SK-N-SH (cell line): ENCODE measurements around the gene PLXNA4. TPM values are rescaled to one million over a fixed set of nuclear protein-coding genes. Genes with fewer than 3 reads are reported as not detected.

Experiments
- CTCF ChIA-PET: fragments of 300-600, 350-600 bp; formaldehyde crosslinking; extraction: SDS; loops from one replicate; lab custom pipeline; 2021; lab: Yijun Ruan, JAX
- POLR2A ChIA-PET: fragments of 350-600 bp; sonication (Branson Sonifier 250); formaldehyde crosslinking; extraction: SDS; loops from one replicate; lab custom pipeline; 2020; ENCODE audit warnings: antibody characterized with exemption, inconsistent platforms; lab: Yijun Ruan, JAX
- DNase-seq: peaks from one replicate; pipeline ENCODE4 v3.0.0; 2012
- H2AFZ ChIP-seq: fragments of 200-600 bp; sonication (generic); 2 replicates; pipeline ENCODE4 v1.8.1; 2016; ENCODE audit warnings: antibody characterized with exemption, mild to moderate bottlenecking, low read depth
- H3F3A ChIP-seq: fragments of 200-600 bp; sonication (generic); replicated peaks from 2 replicates; pipeline ENCODE3; 2016; ENCODE audit warnings: antibody characterized with exemption, mild to moderate bottlenecking; ENCODE audit not compliant: insufficient read depth
- H3K27ac ChIP-seq, 2 experiments: fragments of 200-500 bp in 1 of 2; fragments of 200-600 bp in 1 of 2; sonication (Bioruptor generic) in 1 of 2; sonication (generic), shearing (Covaris generic) in 1 of 2; 2 replicates each; pipeline versions ENCODE4 v1.5.1 to v1.6.1; 2014 to 2016; ENCODE audit warnings: low read depth in 2 of 2, inconsistent platforms in 1 of 2, low read length in 1 of 2, mild to moderate bottlenecking in 1 of 2, mixed read lengths in 1 of 2
- H3K27me3 ChIP-seq: fragments of 200-600 bp; sonication (generic), shearing (Covaris generic); 2 replicates; pipeline ENCODE4 v1.6.1; 2016; ENCODE audit warnings: mixed run types; ENCODE audit not compliant: insufficient read depth
- H3K36me3 ChIP-seq, 2 experiments: fragments of 200-500 bp in 1 of 2; fragments of 200-600 bp in 1 of 2; sonication (Bioruptor generic) in 1 of 2; sonication (generic) in 1 of 2; replicated peaks in 1 of 2; 2 replicates each; pipeline versions ENCODE3 to v1.5.1; 2014 to 2016; ENCODE audit warnings: low read length in 1 of 2, mild to moderate bottlenecking in 1 of 2; ENCODE audit not compliant: insufficient read depth in 2 of 2, control insufficient read depth in 1 of 2
- H3K4me1 ChIP-seq, 2 experiments: fragments of 200-500 bp in 1 of 2; fragments of 200-600 bp in 1 of 2; sonication (Bioruptor generic) in 1 of 2; sonication (generic), shearing (Covaris generic) in 1 of 2; 2 replicates each; pipeline versions ENCODE4 v1.5.1 to v1.6.1; 2014 to 2016; ENCODE audit warnings: low read depth in 1 of 2, low read length in 1 of 2, mixed run types in 1 of 2; ENCODE audit not compliant: insufficient read depth in 2 of 2, control insufficient read depth in 1 of 2
- H3K4me2 ChIP-seq: fragments of 200-600 bp; sonication (generic), shearing (Covaris generic); 2 replicates; pipeline ENCODE4 v1.6.1; 2017; ENCODE audit warnings: mixed run types
- H3K4me3 ChIP-seq, 2 experiments: fragments of 200-500 bp in 1 of 2; fragments of 200-600 bp in 1 of 2; sonication (Bioruptor generic) in 1 of 2; sonication (generic), shearing (Covaris generic) in 1 of 2; 2 replicates each; pipeline versions ENCODE4 v1.5.1 to v1.8.1; 2014 to 2016; ENCODE audit warnings: low read depth in 2 of 2, inconsistent platforms in 1 of 2, low read length in 1 of 2, mild to moderate bottlenecking in 1 of 2, mixed read lengths in 1 of 2, moderate library complexity in 1 of 2
- H3K79me2 ChIP-seq: fragments of 200-600 bp; sonication (generic); 2 replicates; pipeline ENCODE4 v1.8.1; 2017; ENCODE audit warnings: mild to moderate bottlenecking; ENCODE audit not compliant: insufficient read depth
- H3K9ac ChIP-seq: fragments of 200-600 bp; sonication (generic); 2 replicates; pipeline ENCODE4 v1.6.1; 2017; ENCODE audit warnings: mixed run types
- H3K9me2 ChIP-seq: fragments of 200-600 bp; sonication (generic); 2 replicates; pipeline ENCODE4 v1.6.1; 2017; ENCODE audit warnings: mixed run types
- H3K9me3 ChIP-seq: fragments of 200-600 bp; sonication (generic); 2 replicates; pipeline ENCODE4 v1.6.1; 2017; ENCODE audit warnings: mixed run types, mild to moderate bottlenecking, moderate library complexity
- H4K20me1 ChIP-seq: fragments of 200-600 bp; sonication (generic); 2 replicates; pipeline ENCODE4 v1.6.1; 2017; ENCODE audit warnings: mild to moderate bottlenecking, mixed run types; ENCODE audit not compliant: insufficient read depth
- CHD2 ChIP-seq: fragments of 150-350 bp; IDR thresholded peaks from 2 replicates; pipeline ENCODE4 v1.6.1; 2018; ENCODE audit warnings: low read length; ENCODE audit not compliant: partially characterized antibody
- EZH2phosphoT487 ChIP-seq: fragments of 200-600 bp; sonication (generic); IDR thresholded peaks from 2 replicates; pipeline ENCODE4 v1.6.1; 2017; ENCODE audit warnings: low read depth, mixed run types, mild to moderate bottlenecking, antibody characterized with exemption, moderate library complexity, borderline replicate concordance
- FOXM1 ChIP-seq: IDR thresholded peaks from 2 replicates; pipeline ENCODE4 v1.4.0; 2012; ENCODE audit warnings: low read depth, mild to moderate bottlenecking
- NRF1 ChIP-seq: IDR thresholded peaks from 2 replicates; pipeline ENCODE4 v1.6.1; 2012; ENCODE audit warnings: low read depth, mild to moderate bottlenecking, low read length
- POLR2AphosphoS5 ChIP-seq: IDR thresholded peaks from 2 replicates; pipeline ENCODE4 v1.6.1; 2012; ENCODE audit warnings: low read depth, low read length
- RAD21 ChIP-seq: IDR thresholded peaks from 2 replicates; pipeline ENCODE4 v1.6.1; 2012; ENCODE audit warnings: mild to moderate bottlenecking, low read length
- RCOR1 ChIP-seq: fragments of 150-350 bp; IDR thresholded peaks from 2 replicates; pipeline ENCODE4 v1.6.1; 2017; ENCODE audit warnings: antibody characterized with exemption, low read length
- RXRA ChIP-seq: IDR thresholded peaks from 2 replicates; pipeline ENCODE4 v1.4.0; 2012; ENCODE audit warnings: low read depth, mild to moderate bottlenecking, borderline replicate concordance
- SMC3 ChIP-seq: IDR thresholded peaks from 2 replicates; pipeline ENCODE4 v1.6.1; 2012; ENCODE audit warnings: low read depth, low read length, improper control_type of control experiment
- TAF1 ChIP-seq: IDR thresholded peaks from 2 replicates; pipeline ENCODE4 v1.6.1; 2012; ENCODE audit warnings: low read depth, mild to moderate bottlenecking, low read length, moderate library complexity, borderline replicate concordance
- TCF12 ChIP-seq: IDR thresholded peaks from 2 replicates; pipeline ENCODE4 v1.4.0; 2012
- YY1 ChIP-seq: IDR thresholded peaks from 2 replicates; pipeline ENCODE4 v1.4.0; 2012; ENCODE audit warnings: low read depth, mild to moderate bottlenecking
- WGBS: methylation state at CpG from one replicate; pipeline ENCODE4 v1.1.6; 2017; ENCODE audit warnings: low lambda C conversion rate; 5-methylcytosine and 5-hydroxymethylcytosine counted together
- polyA plus RNA-seq, 3 experiments: library from polyadenylated mRNA; depleted of rRNA; stranded (reverse); fragments of >200 nt; gene quantifications; 2 replicates each; pipeline ENCODE4 v1.2.3, GENCODE V29; 2012
- TF ChIP-seq, protein P1 (sequence below): IDR thresholded peaks from 2 replicates; pipeline ENCODE4 v1.4.0; 2012; ENCODE audit warnings: low read depth, borderline replicate concordance
- TF ChIP-seq, protein P2 (sequence below): IDR thresholded peaks from 2 replicates; pipeline ENCODE4 v1.4.0; 2012; ENCODE audit warnings: low read depth
- TF ChIP-seq, protein P3 (sequence below): IDR thresholded peaks from 2 replicates; pipeline ENCODE4 v1.6.1; 2012; ENCODE audit warnings: mild to moderate bottlenecking, low read depth, low read length, moderate library complexity
- TF ChIP-seq, protein P4 (sequence below): IDR thresholded peaks from 2 replicates; pipeline ENCODE4 v1.4.0; 2012; ENCODE audit warnings: low read depth, borderline replicate concordance
- TF ChIP-seq, protein P5 (sequence below): fragments of 150-350 bp; IDR thresholded peaks from 2 replicates; pipeline ENCODE4 v1.6.1; 2016; ENCODE audit warnings: mild to moderate bottlenecking, low read depth, low read length

Gene PLXNA4
- polyA plus RNA-seq, 1 of the 3 experiments (the other 2 are of a cell fraction): 2.4 TPM

DNA sequence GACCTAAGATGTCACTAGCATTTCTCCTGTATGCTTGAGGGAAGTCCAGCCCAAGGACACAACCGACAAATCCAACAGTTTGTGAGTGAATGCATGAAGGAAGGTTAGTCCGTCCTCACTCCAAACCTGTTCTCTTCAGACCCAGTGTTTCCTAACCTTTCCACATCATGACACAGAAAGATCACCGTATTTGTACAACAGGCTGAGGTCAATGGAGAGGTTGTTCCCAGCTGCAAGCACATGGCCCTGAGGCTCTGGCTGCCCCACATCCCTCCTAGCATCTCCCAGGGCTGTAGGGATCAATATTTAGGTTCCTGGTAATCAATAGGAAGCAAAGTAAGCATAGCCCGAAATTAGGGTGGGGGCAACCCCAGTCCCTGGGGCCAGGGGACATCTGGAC lies 227.9 kb downstream of the PLXNA4 start:
- H3K79me2 ChIP-seq: no peaks in the 10 kb centered on the region
- no peak overlapping the region for H3K4me3 ChIP-seq
- H3K9me2 ChIP-seq: no peaks in the 10 kb centered on the region
- H3K9me3 ChIP-seq: no peaks in the 10 kb centered on the region
- H3K4me2 ChIP-seq: no peak overlapping the region
- no peak overlapping the region for H3K27ac ChIP-seq
- no peak overlapping the region for H3K9ac ChIP-seq
- 62% methylated on average over 4 of the region's 4 CpGs for WGBS
- POLR2A ChIA-PET: no interaction called here
- 0 out of 2 replicates have a peak, but pooled peaks cover 9% of the 10 kb centered on the region for H3K27me3 ChIP-seq
- TF ChIP-seq RAD21 (no peak), TCF12 (no peak), CHD2 (no peak), TAF1 (no peak), EZH2phosphoT487 (no peak), SMC3 (no peak), POLR2AphosphoS5 (no peak), RXRA (no peak), RCOR1 (no peak), YY1 (no peak), FOXM1 (no peak), NRF1 (no peak)
- TF ChIP-seq, protein P1, sequence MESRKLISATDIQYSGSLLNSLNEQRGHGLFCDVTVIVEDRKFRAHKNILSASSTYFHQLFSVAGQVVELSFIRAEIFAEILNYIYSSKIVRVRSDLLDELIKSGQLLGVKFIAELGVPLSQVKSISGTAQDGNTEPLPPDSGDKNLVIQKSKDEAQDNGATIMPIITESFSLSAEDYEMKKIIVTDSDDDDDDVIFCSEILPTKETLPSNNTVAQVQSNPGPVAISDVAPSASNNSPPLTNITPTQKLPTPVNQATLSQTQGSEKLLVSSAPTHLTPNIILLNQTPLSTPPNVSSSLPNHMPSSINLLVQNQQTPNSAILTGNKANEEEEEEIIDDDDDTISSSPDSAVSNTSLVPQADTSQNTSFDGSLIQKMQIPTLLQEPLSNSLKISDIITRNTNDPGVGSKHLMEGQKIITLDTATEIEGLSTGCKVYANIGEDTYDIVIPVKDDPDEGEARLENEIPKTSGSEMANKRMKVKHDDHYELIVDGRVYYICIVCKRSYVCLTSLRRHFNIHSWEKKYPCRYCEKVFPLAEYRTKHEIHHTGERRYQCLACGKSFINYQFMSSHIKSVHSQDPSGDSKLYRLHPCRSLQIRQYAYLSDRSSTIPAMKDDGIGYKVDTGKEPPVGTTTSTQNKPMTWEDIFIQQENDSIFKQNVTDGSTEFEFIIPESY: no peak
- TF ChIP-seq, protein P2, sequence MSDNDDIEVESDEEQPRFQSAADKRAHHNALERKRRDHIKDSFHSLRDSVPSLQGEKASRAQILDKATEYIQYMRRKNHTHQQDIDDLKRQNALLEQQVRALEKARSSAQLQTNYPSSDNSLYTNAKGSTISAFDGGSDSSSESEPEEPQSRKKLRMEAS: no peak
- TF ChIP-seq, protein P3, sequence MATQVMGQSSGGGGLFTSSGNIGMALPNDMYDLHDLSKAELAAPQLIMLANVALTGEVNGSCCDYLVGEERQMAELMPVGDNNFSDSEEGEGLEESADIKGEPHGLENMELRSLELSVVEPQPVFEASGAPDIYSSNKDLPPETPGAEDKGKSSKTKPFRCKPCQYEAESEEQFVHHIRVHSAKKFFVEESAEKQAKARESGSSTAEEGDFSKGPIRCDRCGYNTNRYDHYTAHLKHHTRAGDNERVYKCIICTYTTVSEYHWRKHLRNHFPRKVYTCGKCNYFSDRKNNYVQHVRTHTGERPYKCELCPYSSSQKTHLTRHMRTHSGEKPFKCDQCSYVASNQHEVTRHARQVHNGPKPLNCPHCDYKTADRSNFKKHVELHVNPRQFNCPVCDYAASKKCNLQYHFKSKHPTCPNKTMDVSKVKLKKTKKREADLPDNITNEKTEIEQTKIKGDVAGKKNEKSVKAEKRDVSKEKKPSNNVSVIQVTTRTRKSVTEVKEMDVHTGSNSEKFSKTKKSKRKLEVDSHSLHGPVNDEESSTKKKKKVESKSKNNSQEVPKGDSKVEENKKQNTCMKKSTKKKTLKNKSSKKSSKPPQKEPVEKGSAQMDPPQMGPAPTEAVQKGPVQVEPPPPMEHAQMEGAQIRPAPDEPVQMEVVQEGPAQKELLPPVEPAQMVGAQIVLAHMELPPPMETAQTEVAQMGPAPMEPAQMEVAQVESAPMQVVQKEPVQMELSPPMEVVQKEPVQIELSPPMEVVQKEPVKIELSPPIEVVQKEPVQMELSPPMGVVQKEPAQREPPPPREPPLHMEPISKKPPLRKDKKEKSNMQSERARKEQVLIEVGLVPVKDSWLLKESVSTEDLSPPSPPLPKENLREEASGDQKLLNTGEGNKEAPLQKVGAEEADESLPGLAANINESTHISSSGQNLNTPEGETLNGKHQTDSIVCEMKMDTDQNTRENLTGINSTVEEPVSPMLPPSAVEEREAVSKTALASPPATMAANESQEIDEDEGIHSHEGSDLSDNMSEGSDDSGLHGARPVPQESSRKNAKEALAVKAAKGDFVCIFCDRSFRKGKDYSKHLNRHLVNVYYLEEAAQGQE: no peak
- TF ChIP-seq, protein P4, sequence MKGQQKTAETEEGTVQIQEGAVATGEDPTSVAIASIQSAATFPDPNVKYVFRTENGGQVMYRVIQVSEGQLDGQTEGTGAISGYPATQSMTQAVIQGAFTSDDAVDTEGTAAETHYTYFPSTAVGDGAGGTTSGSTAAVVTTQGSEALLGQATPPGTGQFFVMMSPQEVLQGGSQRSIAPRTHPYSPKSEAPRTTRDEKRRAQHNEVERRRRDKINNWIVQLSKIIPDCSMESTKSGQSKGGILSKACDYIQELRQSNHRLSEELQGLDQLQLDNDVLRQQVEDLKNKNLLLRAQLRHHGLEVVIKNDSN: no peak
- TF ChIP-seq, protein P5, sequence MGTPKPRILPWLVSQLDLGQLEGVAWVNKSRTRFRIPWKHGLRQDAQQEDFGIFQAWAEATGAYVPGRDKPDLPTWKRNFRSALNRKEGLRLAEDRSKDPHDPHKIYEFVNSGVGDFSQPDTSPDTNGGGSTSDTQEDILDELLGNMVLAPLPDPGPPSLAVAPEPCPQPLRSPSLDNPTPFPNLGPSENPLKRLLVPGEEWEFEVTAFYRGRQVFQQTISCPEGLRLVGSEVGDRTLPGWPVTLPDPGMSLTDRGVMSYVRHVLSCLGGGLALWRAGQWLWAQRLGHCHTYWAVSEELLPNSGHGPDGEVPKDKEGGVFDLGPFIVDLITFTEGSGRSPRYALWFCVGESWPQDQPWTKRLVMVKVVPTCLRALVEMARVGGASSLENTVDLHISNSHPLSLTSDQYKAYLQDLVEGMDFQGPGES: no peak
- CTCF ChIA-PET: interaction anchor here (1.0 to 2.0 kb wide), 3 partner anchors 29 to 229 kb away, joined by 3 to 9 read pairs (median 6); no protein-coding TSS in a partner anchor
- H3K36me3 ChIP-seq: no peaks in the 10 kb centered on the region
- DNase-seq: no peak
- H3K4me1 ChIP-seq: peaks cover 0 to 38% of the 10 kb centered on the region in 2 experiments; a peak in 2 of 4 replicates
- H3F3A ChIP-seq: no peaks in the 10 kb centered on the region
- no peak overlapping the region for H2AFZ ChIP-seq
- H4K20me1 ChIP-seq: no peaks in the 10 kb centered on the region
